SK-N-SH treated with all-trans-retinoic acid at 6 μM for 48 hours (cell line): Measurements from ENCODE around the gene SLCO1B3.

Source experiments
- ARNTL ChIP-seq: fragments of 450-650 bp; formaldehyde crosslinking; IDR thresholded peaks from 2 replicates; pipeline ENCODE4 v1.5.0; 2020; ENCODE audit warnings: low read depth, mild to moderate bottlenecking, moderate library complexity, borderline replicate concordance
- BACH2 ChIP-seq: fragments of 250-450 bp; sonication (Bioruptor Pico); IDR thresholded peaks from 2 replicates; pipeline ENCODE4 v1.9.0; 2021; ENCODE audit warnings: mild to moderate bottlenecking, borderline replicate concordance
- ISL1 ChIP-seq: fragments of 250-450 bp; sonication (Bioruptor Pico); IDR thresholded peaks from 2 replicates; pipeline ENCODE4 v2.1.2; 2022; ENCODE audit warnings: mild to moderate bottlenecking, moderate library complexity
- OSR1 ChIP-seq: fragments of 250-450 bp; sonication (Bioruptor Pico); IDR thresholded peaks from 2 replicates; pipeline ENCODE4 v1.8.0; 2022; ENCODE audit warnings: moderate library complexity, mild to moderate bottlenecking, inconsistent platforms
- PATZ1 ChIP-seq: fragments of 250-450 bp; sonication (Bioruptor Pico); IDR thresholded peaks from 2 replicates; pipeline ENCODE4 v1.8.0; 2020; ENCODE audit warnings: mild to moderate bottlenecking, moderate library complexity, borderline replicate concordance
- RARB ChIP-seq: fragments of 250-450 bp; sonication (Bioruptor Pico); IDR thresholded peaks from 2 replicates; pipeline ENCODE4 v1.8.0; 2021; ENCODE audit warnings: mild to moderate bottlenecking, moderate library complexity
- TOX ChIP-seq: fragments of 250-450 bp; sonication (Bioruptor Pico); IDR thresholded peaks from 2 replicates; pipeline ENCODE4 v1.8.0; 2021; ENCODE audit warnings: mild to moderate bottlenecking, moderate library complexity, borderline replicate concordance
- ZNF565 ChIP-seq: fragments of 450-650 bp; formaldehyde crosslinking; conservative IDR thresholded peaks from 2 replicates; pipeline ENCODE4 v1.5.0; 2020; ENCODE audit warnings: low read depth, mild to moderate bottlenecking, moderate library complexity
- ZNF70 ChIP-seq: fragments of 450-650 bp; formaldehyde crosslinking; IDR thresholded peaks from 2 replicates; pipeline ENCODE4 v1.5.0; 2020; ENCODE audit warnings: mild to moderate bottlenecking, moderate library complexity
- TF ChIP-seq, protein P1 (sequence below): fragments of 250-450 bp; sonication (Bioruptor Pico); IDR thresholded peaks from 2 replicates; pipeline ENCODE4 v1.5.1; 2020; ENCODE audit warnings: low read depth, mild to moderate bottlenecking, moderate library complexity
- TF ChIP-seq, protein P2 (sequence below): fragments of 250-450 bp; sonication (Bioruptor Pico); IDR thresholded peaks from 2 replicates; pipeline ENCODE4 v1.8.0; 2021; ENCODE audit warnings: low read depth, mild to moderate bottlenecking, moderate library complexity, borderline replicate concordance

- TF ChIP-seq PATZ1 (CRISPR knock-in tag) (no peak), TOX (CRISPR knock-in tag) (no peak), RARB (no peak), ZNF70 (CRISPR knock-in tag) (no peak), ZNF565 (no peak), BACH2 (no peak), ARNTL (CRISPR knock-in tag) (no peak), OSR1 (CRISPR knock-in tag) (no peak), ISL1 (CRISPR knock-in tag) (no peak)
- TF ChIP-seq, protein P1, sequence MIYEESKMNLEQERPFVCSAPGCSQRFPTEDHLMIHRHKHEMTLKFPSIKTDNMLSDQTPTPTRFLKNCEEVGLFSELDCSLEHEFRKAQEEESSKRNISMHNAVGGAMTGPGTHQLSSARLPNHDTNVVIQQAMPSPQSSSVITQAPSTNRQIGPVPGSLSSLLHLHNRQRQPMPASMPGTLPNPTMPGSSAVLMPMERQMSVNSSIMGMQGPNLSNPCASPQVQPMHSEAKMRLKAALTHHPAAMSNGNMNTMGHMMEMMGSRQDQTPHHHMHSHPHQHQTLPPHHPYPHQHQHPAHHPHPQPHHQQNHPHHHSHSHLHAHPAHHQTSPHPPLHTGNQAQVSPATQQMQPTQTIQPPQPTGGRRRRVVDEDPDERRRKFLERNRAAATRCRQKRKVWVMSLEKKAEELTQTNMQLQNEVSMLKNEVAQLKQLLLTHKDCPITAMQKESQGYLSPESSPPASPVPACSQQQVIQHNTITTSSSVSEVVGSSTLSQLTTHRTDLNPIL: no peak
- TF ChIP-seq, protein P2, sequence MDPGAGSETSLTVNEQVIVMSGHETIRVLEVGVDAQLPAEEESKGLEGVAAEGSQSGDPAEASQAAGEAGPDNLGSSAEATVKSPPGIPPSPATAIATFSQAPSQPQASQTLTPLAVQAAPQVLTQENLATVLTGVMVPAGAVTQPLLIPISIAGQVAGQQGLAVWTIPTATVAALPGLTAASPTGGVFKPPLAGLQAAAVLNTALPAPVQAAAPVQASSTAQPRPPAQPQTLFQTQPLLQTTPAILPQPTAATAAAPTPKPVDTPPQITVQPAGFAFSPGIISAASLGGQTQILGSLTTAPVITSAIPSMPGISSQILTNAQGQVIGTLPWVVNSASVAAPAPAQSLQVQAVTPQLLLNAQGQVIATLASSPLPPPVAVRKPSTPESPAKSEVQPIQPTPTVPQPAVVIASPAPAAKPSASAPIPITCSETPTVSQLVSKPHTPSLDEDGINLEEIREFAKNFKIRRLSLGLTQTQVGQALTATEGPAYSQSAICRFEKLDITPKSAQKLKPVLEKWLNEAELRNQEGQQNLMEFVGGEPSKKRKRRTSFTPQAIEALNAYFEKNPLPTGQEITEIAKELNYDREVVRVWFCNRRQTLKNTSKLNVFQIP (CRISPR knock-in tag): no peak
These were observed 107.3 kb downstream of the SLCO1B3 start for GRCh38 chr12:20917819-20918218.
